Measurements from ENCODE around the gene IL23R.

DNA sequence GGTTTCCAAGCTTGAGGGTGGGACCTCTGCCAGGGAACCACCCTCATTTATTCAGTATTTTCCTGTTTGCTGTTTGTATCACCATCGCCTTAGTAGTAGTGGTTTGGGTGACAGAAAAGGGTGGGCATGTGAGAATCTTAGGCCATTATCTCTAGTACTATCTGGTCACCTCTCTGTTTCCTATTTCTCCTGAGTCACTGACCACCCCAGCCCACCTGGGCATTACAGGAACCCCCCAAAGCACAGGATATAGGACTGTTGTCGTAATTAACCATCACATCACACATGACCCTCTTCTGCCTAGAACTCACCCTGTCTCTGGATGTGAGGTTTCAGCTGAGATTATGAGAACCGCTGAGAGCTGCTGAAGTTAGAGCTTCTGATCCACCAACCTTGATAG lies 60.4 kb downstream of the IL23R start:
- no peak for TF ChIP-seq POLR2A (IDR thresholded peaks at IDR 0.05)
- TF ChIP-seq, protein P1, sequence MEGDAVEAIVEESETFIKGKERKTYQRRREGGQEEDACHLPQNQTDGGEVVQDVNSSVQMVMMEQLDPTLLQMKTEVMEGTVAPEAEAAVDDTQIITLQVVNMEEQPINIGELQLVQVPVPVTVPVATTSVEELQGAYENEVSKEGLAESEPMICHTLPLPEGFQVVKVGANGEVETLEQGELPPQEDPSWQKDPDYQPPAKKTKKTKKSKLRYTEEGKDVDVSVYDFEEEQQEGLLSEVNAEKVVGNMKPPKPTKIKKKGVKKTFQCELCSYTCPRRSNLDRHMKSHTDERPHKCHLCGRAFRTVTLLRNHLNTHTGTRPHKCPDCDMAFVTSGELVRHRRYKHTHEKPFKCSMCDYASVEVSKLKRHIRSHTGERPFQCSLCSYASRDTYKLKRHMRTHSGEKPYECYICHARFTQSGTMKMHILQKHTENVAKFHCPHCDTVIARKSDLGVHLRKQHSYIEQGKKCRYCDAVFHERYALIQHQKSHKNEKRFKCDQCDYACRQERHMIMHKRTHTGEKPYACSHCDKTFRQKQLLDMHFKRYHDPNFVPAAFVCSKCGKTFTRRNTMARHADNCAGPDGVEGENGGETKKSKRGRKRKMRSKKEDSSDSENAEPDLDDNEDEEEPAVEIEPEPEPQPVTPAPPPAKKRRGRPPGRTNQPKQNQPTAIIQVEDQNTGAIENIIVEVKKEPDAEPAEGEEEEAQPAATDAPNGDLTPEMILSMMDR (IDR thresholded peaks at IDR 0.05), result no peak
